WI38 (cell line): ENCODE measurements around the gene ERN1.

Experiments
- H3K4me3 ChIP-seq: 2 replicates; pipeline ENCODE4 v1.5.1; 2011; ENCODE audit warnings: low read depth, mild to moderate bottlenecking, control low read depth, low read length
- TF ChIP-seq, protein P1 (sequence below): IDR thresholded peaks from 2 replicates; pipeline ENCODE4 v1.5.1; 2012; ENCODE audit warnings: low read depth, mild to moderate bottlenecking, control low read depth, low read length

ERN1 gene

DNA sequence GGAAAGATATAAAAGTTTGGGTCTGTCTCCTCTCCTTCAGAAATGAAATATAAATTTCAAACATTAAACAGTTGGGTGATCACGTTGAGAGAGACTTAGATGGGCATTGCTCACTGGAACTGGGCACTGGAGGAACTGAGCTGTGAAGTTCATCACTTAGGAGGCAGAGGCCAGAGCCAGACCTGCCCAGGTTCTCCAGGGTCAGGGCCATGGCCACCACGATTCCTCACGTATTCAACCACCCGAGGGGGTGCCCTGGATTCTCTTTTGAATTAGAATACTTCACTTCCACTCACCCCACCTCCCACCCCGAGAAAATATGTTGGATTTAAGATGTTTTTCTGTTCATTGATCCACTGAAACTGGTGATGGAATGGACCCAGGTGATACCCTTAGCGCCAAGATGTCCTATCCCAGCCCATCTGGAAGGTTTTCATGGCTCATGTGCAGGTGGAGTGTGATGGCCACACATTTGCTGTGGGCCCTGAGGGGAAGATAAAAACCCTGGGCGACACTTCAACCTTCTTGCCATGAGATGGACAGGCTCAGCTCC lies 125.7 kb downstream of the ERN1 start:
- TF ChIP-seq, protein P1, sequence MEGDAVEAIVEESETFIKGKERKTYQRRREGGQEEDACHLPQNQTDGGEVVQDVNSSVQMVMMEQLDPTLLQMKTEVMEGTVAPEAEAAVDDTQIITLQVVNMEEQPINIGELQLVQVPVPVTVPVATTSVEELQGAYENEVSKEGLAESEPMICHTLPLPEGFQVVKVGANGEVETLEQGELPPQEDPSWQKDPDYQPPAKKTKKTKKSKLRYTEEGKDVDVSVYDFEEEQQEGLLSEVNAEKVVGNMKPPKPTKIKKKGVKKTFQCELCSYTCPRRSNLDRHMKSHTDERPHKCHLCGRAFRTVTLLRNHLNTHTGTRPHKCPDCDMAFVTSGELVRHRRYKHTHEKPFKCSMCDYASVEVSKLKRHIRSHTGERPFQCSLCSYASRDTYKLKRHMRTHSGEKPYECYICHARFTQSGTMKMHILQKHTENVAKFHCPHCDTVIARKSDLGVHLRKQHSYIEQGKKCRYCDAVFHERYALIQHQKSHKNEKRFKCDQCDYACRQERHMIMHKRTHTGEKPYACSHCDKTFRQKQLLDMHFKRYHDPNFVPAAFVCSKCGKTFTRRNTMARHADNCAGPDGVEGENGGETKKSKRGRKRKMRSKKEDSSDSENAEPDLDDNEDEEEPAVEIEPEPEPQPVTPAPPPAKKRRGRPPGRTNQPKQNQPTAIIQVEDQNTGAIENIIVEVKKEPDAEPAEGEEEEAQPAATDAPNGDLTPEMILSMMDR = no peak
- H3K4me3 ChIP-seq = no peak overlapping the region

DNA sequence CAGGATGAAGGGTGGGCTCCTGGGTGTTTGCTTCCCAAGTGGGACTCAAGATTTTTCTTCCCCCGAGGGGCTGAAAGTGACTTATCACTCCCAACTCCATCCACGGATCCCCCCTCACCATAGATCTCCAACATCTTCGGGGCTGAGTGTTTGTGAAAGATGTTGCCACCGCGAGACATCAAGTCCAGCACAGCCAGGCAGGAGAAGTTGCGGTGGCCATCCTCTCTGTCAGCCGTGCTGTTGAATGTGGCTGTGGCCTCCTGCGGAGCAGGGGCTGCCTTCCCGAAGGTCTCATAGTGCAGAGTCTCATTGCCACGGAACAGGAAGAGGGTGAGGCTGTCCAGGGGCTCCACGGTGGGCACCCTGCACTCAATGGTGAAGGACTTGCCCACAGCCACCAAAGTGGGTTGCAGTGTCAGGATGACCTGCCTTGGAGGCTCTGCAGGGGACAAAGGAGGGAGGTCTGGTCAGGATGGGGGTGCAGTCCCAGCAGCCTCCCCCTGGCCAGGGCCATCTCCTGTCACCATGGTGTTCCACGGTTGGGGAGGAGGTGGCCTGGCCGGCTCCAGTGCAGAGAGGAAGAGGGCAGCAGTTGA lies 126.3 kb downstream of the ERN1 start:
- TF ChIP-seq, protein P1 = no peak
- no peak overlapping the region for H3K4me3 ChIP-seq

DNA sequence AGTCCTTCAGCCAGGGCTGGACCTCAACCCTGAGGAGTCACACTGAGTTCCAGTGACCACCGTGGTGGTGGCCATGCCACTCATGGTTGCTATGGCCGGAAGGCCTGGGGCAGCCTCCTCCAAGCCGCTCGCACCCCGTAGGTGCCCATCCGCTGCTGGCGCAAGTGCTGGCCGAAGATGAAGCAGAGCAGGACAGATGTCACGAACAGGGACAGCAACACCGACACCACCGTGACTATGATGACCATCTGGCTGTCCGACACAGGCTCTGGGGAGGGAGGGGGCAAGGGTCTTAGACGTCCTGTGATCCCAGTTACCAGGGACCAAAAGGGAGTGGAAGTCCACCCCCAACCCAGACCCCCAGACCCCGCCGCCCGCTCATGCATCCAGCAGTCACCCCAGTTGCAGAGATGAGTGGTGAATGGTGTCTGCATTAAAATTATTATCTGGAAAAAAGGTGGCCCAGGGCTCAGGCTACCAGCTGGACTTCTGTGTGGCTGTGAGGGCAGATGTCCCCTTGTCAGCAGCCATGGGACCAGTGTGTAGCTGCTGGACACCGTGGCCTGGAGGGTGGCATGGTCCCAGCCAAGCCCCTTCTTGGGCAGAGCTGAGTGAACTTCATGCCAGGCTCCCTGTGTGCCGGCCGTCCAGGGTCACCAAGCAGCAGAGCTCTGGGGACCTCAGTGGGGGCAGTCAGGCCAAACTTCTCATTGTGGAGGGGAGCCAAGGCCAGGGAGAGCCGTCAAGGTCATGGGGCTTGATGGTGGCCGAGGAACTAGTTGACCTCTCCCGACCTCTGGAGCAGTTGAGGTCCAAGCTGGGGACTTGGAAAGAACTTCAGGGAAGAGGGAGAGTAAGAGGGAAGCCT lies 127.1 kb downstream of the ERN1 start:
- no peak overlapping the region for H3K4me3 ChIP-seq
- TF ChIP-seq, protein P1 = no peak

DNA sequence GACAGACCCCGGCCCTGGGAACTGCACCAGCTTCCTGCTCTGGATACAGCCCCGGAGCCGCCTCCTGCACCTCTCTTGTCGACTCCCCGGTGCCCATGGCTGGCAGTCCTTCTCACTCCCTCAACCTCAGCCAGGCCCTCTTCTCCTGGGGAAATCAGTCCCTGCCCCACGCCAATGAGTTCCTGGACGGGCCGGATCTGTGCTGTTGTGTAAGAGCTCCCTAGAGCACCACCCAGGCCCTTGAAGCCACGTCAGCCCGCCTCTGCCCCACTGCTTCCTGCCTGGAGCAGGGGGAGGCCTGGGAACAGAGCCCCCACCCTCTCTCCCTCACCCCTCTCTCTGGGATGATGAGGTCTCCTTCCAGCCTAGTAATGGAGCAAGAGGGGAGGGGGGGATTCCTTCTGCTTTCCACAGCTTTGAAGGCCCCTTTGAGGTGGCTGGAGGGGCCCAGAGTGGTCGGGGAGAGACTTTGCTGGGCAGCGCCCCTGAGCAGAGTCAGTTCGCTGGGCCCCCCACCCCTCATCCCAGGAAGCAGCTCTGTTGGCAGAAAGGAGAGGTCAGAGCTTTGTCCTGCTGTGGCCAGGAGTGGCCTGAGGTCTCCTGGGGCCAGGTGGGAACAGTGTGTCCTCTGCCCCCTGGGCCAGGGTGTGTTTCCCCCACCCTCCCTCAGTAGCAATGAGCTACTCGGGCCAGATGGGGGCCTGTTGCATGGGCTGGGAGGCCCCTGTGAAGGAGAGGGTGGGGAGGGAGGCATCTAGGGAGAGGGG lies 128.0 kb downstream of the ERN1 start:
- TF ChIP-seq, protein P1 = no peak

DNA sequence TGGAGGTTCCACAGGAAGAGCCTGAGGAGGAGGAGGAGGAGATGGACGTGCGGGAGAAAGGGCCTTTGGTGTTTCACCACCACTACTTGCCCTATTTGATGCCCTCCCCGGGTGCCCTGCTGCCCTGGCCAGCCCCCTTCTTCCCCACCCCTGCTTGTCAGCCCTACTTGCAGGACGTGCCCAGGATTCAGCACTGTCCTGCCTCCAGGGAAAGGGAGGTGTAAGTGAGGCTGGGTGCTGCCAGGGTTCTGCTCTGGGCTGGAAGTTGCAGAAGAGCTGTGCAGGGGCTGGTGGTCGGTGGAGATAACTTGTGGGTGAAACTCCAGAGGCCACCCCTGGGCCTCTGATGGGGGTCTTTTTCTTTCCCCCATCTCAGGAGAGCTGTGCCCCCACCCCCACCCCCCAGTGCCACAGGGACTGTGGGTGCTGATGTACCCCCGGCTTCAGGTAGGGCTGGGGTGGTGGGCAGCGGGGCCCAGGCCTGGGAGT lies 128.8 kb downstream of the ERN1 start:
- TF ChIP-seq, protein P1 = no peak
- H3K4me3 ChIP-seq = no peak overlapping the region

More for the DNA sequence above, 128.0 kb downstream of the ERN1 start:
- H3K4me3 ChIP-seq = no peak overlapping the region

DNA sequence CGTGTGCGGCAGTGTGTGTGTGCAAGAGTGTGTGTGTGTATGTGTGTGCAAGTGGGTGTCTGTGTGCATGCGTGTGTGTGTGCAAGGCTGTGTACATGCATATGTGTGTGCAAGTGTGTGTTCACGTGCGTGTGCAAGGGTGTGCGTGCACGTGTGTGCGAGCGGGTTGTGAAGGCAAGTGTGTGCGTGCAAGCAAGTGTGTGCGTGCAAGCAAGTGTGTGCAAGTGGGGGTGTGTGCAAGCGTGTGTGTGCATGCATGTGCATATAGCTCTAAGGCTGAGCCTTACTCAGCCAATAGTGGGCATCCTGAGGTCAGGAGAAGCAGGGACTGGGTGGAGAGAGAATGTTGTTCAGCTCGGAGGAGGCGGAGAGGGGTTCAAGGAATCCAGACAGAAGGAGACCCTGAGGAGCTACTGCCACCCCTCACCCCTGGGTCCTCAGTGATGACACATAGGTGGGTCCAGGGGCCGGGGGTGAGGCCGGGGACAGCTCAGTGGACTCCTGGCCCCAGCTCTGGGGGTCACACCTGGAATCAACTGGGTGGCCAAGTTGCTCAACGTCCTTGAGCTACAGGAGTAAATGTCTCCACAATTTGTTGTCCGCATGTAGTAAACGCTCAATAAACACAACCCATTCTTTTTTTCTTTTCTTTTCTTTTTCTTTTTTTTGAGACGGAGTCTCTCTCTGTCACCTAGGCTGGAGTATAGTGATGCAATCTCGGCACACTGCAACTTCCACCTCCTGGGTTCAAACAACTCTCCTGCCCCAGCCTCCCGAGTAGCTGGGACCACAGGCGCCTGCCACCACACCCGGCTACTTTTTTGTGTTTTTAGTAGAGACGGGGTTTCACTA lies 130.0 kb downstream of the ERN1 start:
- no peak overlapping the region for H3K4me3 ChIP-seq
- TF ChIP-seq, protein P1 = no peak
